MM.1S (cell line): ENCODE measurements around the gene ITCH.
"Not testable (repeated sequence)": the region's sequence is repeated elsewhere in the genome, so short reads cannot be mapped to it uniquely, and the experiment has no call there.

Experiments
- DNase-seq: peaks from one replicate; pipeline ENCODE4 v3.0.0-alpha.2; 2015
- H2AFZ ChIP-seq: fragments of 300-600 bp; sonication (generic); 2 replicates; pipeline ENCODE4 v1.6.0; 2016; ENCODE audit warnings: antibody characterized with exemption, low read length
- H3F3A ChIP-seq: fragments of 300-600 bp; sonication (generic); 2 replicates; pipeline ENCODE4 v1.6.1; 2016; ENCODE audit warnings: mild to moderate bottlenecking, antibody characterized with exemption, low read length, moderate library complexity, mixed read lengths; ENCODE audit not compliant: insufficient read depth
- H3K27ac ChIP-seq: fragments of 300-600 bp; sonication (generic); 2 replicates; pipeline ENCODE4 v1.5.1; 2016; ENCODE audit warnings: mild to moderate bottlenecking, low read length
- H3K27me3 ChIP-seq: fragments of 300-600 bp; sonication (generic); replicated peaks from 2 replicates; pipeline ENCODE4 v1.6.0; 2016; ENCODE audit warnings: low read length; ENCODE audit not compliant: insufficient read depth
- H3K36me3 ChIP-seq: fragments of 300-600 bp; sonication (generic); replicated peaks from 2 replicates; pipeline ENCODE4 v1.6.1; 2016; ENCODE audit warnings: mild to moderate bottlenecking, low read length, mixed read lengths; ENCODE audit not compliant: insufficient read depth
- H3K4me1 ChIP-seq: fragments of 300-600 bp; sonication (generic); 2 replicates; pipeline ENCODE4 v1.6.1; 2016; ENCODE audit warnings: low read length, mixed read lengths
- H3K4me2 ChIP-seq: fragments of 300-600 bp; sonication (generic); 2 replicates; pipeline ENCODE4 v1.6.0; 2016; ENCODE audit warnings: low read depth, low read length
- H3K4me3 ChIP-seq: fragments of 300-600 bp; sonication (generic); 2 replicates; pipeline ENCODE4 v1.5.1; 2016; ENCODE audit warnings: low read length, mixed read lengths
- H3K79me2 ChIP-seq: fragments of 300-600 bp; sonication (generic); 2 replicates; pipeline ENCODE4 v1.6.1; 2016; ENCODE audit warnings: mixed run types, low read length, mixed read lengths
- H3K9ac ChIP-seq: fragments of 300-600 bp; sonication (generic); 2 replicates; pipeline ENCODE4 v1.6.1; 2016; ENCODE audit warnings: low read length, mixed read lengths
- H3K9me2 ChIP-seq: fragments of 300-600 bp; sonication (generic); replicated peaks from 2 replicates; pipeline ENCODE4 v1.6.1; 2016; ENCODE audit warnings: mild to moderate bottlenecking, low read length, mixed read lengths; ENCODE audit not compliant: insufficient read depth
- H3K9me3 ChIP-seq: fragments of 300-600 bp; sonication (generic); replicated peaks from 2 replicates; pipeline ENCODE4 v1.6.1; 2016; ENCODE audit warnings: mild to moderate bottlenecking, low read length, mixed read lengths; ENCODE audit not compliant: insufficient read depth
- H4K20me1 ChIP-seq: fragments of 300-600 bp; sonication (generic); 2 replicates; pipeline ENCODE4 v1.6.1; 2016; ENCODE audit warnings: mild to moderate bottlenecking, low read length, moderate library complexity, mixed read lengths; ENCODE audit not compliant: insufficient read depth
- EZH2 ChIP-seq: fragments of 300-600 bp; sonication (generic); optimal IDR thresholded peaks from 2 replicates; pipeline ENCODE3; 2017; ENCODE audit warnings: low read depth, mild to moderate bottlenecking, antibody characterized with exemption, low read length, mixed read lengths
- EZH2phosphoT487 ChIP-seq: fragments of 300-600 bp; sonication (generic); IDR thresholded peaks from 2 replicates; pipeline ENCODE4 v1.6.1; 2018; ENCODE audit warnings: antibody characterized with exemption, low read length
- TF ChIP-seq, protein P1 (sequence below): fragments of 300-600 bp; sonication (generic); IDR thresholded peaks from 2 replicates; pipeline ENCODE4 v1.5.1; 2016; ENCODE audit warnings: antibody characterized with exemption, low read length, mixed read lengths

Gene ITCH

DNA sequence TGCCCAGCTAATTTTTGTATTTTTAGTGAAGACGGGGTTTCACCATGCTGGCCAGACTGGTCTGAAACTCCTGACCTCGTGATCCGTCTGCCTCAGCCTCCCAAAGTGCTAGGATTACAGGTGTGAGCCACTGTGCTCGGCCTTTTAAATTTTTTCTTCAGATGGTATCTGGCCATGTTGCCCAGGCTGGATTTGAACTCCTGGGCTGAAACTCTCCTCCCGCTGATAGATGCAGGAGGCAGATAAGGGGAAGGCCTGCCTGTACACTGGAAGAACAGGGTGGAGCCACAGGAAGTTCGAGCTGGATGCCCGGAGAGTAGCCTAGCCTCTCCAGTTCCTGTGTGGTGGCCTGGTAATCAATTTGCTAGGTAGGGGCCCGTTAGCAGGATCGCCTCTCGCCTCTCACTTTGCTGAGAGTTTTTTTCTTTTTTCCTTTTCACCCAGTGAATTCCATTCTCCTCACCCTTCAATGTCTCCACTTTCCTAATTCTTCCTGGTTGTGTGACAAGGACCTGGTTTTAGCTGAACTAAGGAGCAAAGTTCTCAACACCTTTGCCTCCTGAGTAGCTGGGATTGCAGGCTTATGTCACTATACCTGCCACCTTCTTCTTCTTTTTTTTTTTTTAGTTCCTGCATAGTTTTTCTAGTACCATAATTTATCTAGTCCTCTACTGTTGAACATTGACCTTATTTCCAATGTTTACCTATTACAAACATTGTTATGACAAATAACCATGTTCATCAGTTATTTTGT, 19.4 kb upstream of the ITCH start:
- H3K9ac ChIP-seq = no peak overlapping the region
- H3K9me2 ChIP-seq = no peaks in the 10 kb centered on the region
- H4K20me1 ChIP-seq = no peaks in the 10 kb centered on the region
- H3K79me2 ChIP-seq = no peaks in the 10 kb centered on the region
- TF ChIP-seq EZH2phosphoT487 (no peak), EZH2 (no peak)
- TF ChIP-seq, protein P1, sequence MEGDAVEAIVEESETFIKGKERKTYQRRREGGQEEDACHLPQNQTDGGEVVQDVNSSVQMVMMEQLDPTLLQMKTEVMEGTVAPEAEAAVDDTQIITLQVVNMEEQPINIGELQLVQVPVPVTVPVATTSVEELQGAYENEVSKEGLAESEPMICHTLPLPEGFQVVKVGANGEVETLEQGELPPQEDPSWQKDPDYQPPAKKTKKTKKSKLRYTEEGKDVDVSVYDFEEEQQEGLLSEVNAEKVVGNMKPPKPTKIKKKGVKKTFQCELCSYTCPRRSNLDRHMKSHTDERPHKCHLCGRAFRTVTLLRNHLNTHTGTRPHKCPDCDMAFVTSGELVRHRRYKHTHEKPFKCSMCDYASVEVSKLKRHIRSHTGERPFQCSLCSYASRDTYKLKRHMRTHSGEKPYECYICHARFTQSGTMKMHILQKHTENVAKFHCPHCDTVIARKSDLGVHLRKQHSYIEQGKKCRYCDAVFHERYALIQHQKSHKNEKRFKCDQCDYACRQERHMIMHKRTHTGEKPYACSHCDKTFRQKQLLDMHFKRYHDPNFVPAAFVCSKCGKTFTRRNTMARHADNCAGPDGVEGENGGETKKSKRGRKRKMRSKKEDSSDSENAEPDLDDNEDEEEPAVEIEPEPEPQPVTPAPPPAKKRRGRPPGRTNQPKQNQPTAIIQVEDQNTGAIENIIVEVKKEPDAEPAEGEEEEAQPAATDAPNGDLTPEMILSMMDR = no peak
- no peak overlapping the region for H3K4me2 ChIP-seq
- H2AFZ ChIP-seq = no peak overlapping the region
- H3K4me3 ChIP-seq = no peak overlapping the region
- DNase-seq = no peak
- H3K27ac ChIP-seq = no peak overlapping the region
- H3K9me3 ChIP-seq = no peaks in the 10 kb centered on the region
- H3K27me3 ChIP-seq = no peaks in the 10 kb centered on the region
- no peaks in the 10 kb centered on the region for H3K4me1 ChIP-seq
- H3K36me3 ChIP-seq = no peaks in the 10 kb centered on the region
- H3F3A ChIP-seq = no peaks in the 10 kb centered on the region

DNA sequence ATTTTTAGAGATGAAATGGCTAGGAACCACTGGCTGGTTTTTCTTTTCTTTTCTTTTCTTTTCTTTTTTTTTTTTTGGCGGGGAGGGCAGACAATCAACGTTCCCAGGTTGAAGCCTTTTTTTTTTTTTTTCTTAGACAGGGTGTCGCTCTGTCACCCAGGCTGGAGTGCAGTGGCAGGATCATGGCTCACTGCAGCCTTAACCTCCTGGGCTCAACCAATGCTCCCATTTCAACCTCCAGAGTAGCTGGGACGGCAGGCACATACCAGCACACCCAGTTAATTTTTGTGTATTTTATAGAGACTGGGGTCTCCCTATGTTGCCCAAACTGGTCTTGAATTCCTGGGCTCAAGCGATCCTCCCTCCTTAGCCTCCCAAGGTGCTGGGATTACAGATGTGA, 18.8 kb upstream of the ITCH start:
- no peak overlapping the region for H3K27ac ChIP-seq
- no peaks in the 10 kb centered on the region for H4K20me1 ChIP-seq
- no peak overlapping the region for H3K4me3 ChIP-seq
- H3K27me3 ChIP-seq = no peaks in the 10 kb centered on the region
- no peaks in the 10 kb centered on the region for H3K4me1 ChIP-seq
- no peak overlapping the region for H2AFZ ChIP-seq
- H3K4me2 ChIP-seq = no peak overlapping the region
- H3K9me3 ChIP-seq = no peaks in the 10 kb centered on the region
- H3K9me2 ChIP-seq = no peaks in the 10 kb centered on the region
- TF ChIP-seq EZH2phosphoT487 = no peak
- no peak overlapping the region for H3K9ac ChIP-seq
- H3K79me2 ChIP-seq = no peaks in the 10 kb centered on the region
- H3K36me3 ChIP-seq = no peaks in the 10 kb centered on the region
- no peak for DNase-seq
- H3F3A ChIP-seq = no peaks in the 10 kb centered on the region

DNA sequence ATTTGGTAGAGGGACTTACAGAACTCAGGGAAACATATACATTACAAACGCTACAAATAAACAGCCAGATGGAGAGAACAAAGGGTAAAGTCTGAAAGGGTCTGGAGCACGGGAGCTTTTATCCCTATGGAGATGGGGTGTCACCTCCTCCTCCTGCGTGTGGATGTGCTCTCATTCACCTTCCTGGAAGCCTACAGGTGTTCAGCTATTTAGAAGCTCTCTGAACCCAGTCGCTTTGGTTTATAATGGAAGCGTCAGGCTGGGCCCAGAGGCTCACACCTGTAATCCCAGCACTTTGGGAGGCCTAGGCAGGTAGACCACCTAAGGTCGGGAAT, 17.7 kb upstream of the ITCH start:
- H3K4me3 ChIP-seq = no peak overlapping the region
- no peaks in the 10 kb centered on the region for H3K9me3 ChIP-seq
- no peak overlapping the region for H2AFZ ChIP-seq
- no peaks in the 10 kb centered on the region for H3K4me1 ChIP-seq
- H3K27me3 ChIP-seq = no peaks in the 10 kb centered on the region
- H3F3A ChIP-seq = no peaks in the 10 kb centered on the region
- H3K9ac ChIP-seq = no peak overlapping the region
- no peak overlapping the region for H3K4me2 ChIP-seq
- H3K27ac ChIP-seq = no peak overlapping the region
- H4K20me1 ChIP-seq = no peaks in the 10 kb centered on the region
- TF ChIP-seq EZH2phosphoT487 (no peak), EZH2 (no peak)
- TF ChIP-seq, protein P1 = no peak
- DNase-seq = no peak
- no peaks in the 10 kb centered on the region for H3K79me2 ChIP-seq
- no peaks in the 10 kb centered on the region for H3K36me3 ChIP-seq
- H3K9me2 ChIP-seq = no peaks in the 10 kb centered on the region

DNA sequence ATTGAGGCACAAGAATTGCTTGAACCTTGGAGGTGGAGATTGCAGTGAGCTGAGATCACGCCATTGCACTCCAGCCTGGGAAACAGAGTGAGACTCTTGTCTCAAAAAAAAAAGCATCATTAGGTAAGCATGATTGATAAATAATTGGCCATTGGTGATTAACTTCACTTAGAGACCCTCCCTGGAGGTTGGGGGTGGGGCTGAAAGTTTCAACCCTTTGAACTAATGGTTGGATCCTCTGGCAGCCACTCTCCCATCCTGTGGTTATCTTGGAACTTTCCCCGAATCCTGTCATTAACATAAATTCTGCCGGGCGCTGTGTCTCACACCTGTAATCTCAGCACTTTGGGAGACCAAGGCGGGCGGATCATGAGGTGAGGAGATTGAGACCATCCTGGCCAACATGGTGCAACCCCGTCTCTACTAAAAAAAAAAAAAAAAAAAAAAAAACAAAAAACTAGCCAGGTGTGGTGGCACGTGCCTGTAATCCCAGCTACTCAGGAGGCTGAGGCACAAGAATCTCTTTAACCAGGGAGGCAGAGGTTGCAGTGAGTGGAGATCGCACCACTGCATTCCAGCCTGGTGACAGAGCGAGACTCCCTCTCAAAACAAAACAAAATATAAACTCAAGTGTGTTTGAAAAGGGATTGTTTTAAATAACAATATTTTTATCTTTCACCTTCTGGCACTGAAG, 17.1 kb upstream of the ITCH start:
- H3K4me1 ChIP-seq, DNase-seq, H2AFZ ChIP-seq, H3K27ac ChIP-seq, H4K20me1 ChIP-seq, H3K36me3 ChIP-seq, H3K9ac ChIP-seq, H3K9me2 ChIP-seq, H3K27me3 ChIP-seq, H3F3A ChIP-seq, H3K4me2 ChIP-seq, H3K4me3 ChIP-seq, H3K9me3 ChIP-seq, H3K79me2 ChIP-seq: not testable (repeated sequence)

DNA sequence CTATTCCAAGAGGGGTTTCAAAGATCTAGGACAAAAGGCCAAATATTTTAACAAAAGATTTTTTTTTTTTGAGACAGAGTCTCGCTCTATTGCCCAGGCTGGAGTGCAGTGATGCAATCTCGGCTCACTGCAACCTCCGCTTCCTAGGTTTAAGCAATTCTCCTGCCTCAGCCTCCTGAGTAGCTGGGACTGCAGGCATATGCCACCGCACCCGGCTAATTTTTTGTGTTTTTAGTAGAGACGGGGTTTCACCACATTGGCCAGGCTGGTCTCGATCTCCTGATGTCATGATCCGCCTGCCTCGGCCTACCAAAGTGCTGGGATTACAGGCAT, 16.6 kb upstream of the ITCH start:
- not testable (repeated sequence) for DNase-seq, H2AFZ ChIP-seq, H3K79me2 ChIP-seq, H3K9me3 ChIP-seq, H3K4me3 ChIP-seq, H3K27me3 ChIP-seq, H3F3A ChIP-seq, H3K9ac ChIP-seq, H3K4me2 ChIP-seq, H3K4me1 ChIP-seq, H3K36me3 ChIP-seq, H4K20me1 ChIP-seq, H3K9me2 ChIP-seq, H3K27ac ChIP-seq
